ENCODE results near the gene RAB3GAP2.
A peak's percentile ranks its signal among the peaks of the same experiment; 100 is the strongest.
"Not testable (repeated sequence)": the region's sequence is repeated elsewhere in the genome, so short reads cannot be mapped to it uniquely, and the experiment has no call there.

Gene RAB3GAP2

GRCh38 chr1:220139966-220140365 is 132.3 kb downstream of the RAB3GAP2 start:
- no peak for DNase-seq (ENCODE audit: low spot score)

DNA sequence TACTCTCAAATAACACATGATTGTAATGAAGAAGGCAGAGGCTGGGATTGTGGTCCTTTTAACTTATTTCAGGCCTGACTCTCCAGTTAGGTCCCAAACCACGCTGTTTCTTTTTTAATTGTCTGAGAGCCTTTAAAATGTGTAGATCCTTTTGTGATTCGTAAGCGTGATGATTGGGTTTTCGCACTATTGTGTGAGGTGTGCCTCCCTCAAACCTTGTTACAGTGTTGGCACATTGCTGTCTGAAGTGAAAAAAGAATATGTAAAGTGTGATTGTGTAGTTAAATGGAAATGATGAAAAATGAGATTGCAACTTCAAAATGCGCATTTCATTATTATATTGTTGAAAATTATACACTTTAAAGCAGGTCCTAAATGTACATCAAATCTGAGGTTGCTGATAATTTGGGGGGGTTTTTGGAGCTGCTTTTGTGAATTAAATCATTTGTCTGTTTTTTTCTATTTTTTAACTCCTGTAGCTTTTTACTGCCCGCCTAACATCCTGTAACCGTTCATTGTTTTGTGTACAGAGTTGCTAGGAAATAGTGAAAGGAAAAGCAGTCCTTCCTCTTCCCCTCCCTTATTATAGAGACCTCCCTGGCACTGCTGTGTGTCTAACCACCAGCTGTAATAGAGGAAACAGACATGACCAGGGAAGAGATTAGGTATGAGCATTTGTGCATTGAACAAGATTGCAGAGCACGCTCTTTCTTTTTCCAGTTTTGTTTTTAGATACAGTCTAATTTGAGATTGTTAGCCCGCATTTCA is 135.1 kb downstream of the RAB3GAP2 start:
- DNase-seq (ENCODE audit: low spot score): peak; percentile 36

- no peak for DNase-seq (ENCODE audit: low spot score)
Measured at GRCh38 chr1:220135755-220136154, 136.5 kb downstream of the RAB3GAP2 start.

GRCh38 chr1:220129479-220130210 is 142.6 kb downstream of the RAB3GAP2 start:
- no peak for DNase-seq (ENCODE audit: low spot score)

DNA sequence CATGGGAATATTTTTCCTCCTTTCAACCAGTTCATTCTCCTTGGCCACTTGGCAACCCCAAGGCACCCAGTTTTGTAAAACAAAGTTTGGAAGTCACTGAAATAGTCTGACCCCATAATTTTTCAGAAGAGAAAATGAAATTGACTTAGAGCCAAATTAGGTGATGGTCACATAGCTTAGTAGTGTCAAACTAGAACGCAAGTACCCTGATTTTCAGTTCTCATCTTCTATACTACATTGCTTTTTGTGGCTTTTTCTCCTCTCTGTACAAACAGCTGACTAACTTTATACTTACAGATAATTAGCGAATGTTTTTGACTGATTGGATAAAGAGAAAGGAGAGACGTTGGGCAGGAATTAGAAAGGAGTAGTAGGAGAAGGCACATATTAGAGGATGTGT is 145.2 kb downstream of the RAB3GAP2 start:
- no peak for DNase-seq (ENCODE audit: low spot score)

DNA sequence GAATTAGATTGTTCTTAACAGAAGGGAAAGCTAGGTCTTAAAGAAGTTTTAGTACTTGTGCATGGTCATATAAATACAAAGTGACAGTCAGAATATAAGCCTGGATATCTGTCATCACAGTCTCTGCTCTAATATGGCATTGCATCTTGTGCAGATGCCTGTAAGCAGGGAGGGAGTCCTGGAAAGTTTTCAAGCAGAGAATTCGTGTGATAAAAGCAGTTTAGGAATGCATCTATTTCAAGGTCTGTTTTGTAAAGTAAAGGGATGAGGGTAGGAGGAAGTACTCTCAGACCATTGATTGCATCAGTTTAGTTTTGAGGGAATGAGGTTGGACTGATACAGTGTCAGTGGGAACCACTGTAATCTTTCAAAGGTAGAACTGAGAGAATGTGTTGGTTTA is 147.7 kb downstream of the RAB3GAP2 start:
- no peak for DNase-seq (ENCODE audit: low spot score)

DNA sequence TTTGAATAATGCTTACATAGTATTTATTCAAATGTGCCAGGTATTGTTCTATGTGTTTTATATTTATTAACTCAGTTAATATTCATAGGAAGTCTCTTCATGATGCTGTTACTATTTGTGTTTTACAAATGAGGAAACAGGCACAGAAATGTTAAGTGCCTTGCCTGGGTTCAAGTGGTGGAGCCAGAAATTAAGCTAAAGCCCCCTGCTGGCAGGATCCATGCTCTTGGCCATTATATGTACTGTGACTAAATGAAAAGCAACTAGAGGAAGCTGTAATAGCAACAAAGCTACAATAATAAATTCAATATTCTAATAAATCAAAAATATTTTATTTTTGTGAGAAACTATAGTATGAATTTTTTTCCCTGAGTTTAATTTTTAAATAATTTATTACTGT is 148.4 kb downstream of the RAB3GAP2 start:
- DNase-seq (ENCODE audit: low spot score): no peak

- DNase-seq (ENCODE audit: low spot score): no peak
Measured at GRCh38 chr1:220123066-220123465, 149.2 kb downstream of the RAB3GAP2 start.

DNA sequence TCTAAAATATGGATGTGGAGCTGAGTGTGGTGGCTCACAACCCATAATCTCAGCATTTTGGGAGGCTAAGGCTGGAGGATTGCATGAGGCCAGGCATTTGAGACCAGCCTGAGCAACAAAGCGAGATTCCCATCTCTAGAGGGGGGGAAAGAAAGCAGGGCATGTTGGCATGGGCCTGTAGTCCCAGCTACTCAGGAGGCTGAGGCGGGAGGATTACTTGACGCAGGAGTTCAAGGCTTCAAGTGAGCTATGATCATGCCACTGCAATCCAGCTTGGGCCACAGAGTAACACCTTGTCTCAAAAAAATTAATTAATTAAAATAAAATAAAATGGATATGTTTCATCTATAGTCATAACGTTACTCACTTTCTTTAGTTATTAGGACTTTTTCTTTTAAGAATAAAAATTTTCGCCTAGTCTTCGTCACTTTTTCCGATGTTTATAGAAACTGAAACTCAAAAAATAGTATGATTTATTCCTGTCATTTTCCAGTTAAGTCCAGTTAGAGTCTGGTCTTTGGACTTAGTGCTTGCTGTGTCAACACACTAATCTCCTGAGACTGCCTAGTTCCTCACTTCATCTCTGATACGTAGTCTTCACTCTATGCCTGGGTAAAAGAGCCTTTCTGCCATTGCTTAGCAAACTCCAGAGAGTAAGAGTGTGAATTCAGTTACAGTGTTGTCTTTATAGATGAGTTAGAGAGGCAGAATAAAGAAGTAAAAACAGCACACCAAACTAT is 150.3 kb downstream of the RAB3GAP2 start:
- no peak for DNase-seq (ENCODE audit: low spot score)

GRCh38 chr1:220119043-220119512 is 153.2 kb downstream of the RAB3GAP2 start:
- no peak for DNase-seq (ENCODE audit: low spot score)

DNA sequence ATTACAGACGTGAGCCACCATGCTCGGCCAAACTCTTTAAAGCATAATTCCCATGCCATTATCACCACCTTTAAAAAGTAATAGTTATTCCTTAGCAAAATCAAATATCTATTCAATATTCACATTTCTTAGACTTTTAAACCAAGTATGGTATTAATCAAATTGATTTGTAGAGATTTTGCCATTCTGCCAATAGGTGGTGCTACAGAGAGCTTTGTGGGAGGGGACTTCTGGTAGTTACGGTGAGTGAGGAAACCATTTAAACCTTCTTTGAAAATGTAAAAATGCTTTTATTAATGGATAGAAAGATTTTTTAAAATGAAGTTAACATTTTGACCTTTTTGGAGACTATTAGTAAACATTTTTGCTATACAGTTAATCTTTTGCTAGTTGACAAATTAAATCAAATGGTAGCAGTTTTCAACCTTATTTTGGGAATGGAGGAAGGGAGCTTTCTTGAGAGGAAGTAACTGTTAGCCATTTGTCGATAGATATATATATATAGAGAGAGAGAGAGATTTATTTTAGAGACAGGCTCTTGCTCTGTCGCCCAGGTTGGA is 159.0 kb downstream of the RAB3GAP2 start:
- peak; percentile 58 for DNase-seq (ENCODE audit: low spot score)

GRCh38 chr1:220112600-220112999 is 159.7 kb downstream of the RAB3GAP2 start:
- DNase-seq (ENCODE audit: low spot score): not testable (repeated sequence)

DNA sequence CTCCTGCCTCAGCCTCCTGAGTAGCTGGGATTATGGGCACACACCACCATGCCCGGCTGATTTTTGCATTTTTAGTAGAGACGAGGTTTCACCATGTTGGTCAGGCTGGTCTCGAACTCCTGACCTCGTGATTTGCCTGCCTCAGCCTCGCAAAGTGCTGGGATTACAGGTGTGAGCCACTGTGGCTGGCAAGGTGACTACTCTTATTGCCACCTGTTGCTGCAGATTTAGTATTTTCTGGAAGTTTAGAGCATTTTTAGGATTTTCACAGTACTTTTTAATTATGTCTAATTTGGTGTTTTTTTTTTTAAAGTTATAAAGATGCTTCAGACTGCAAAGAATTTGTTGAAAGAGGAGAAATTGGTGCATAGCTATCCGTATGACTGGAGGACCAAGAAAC is 161.8 kb downstream of the RAB3GAP2 start:
- DNase-seq (ENCODE audit: low spot score): not testable (repeated sequence)

- no peak for DNase-seq (ENCODE audit: low spot score)
Measured at GRCh38 chr1:220099826-220100225, 172.4 kb downstream of the RAB3GAP2 start.

Measured in activated CD4-positive, alpha-beta T cell treated with anti-CD3 and anti-CD28 coated beads, Interleukin-2, Interleukin-4, amounts not matched to agents 100 ng/mL and 50 ng/mL, durations not matched to agents 16 hours and 8 hours (primary cell).